Endodermal cell (in vitro differentiated cells): Measurements from ENCODE around the gene RNF113B. TPM values are rescaled to one million over a fixed set of nuclear protein-coding genes. Genes with fewer than 3 reads are reported as not detected.

Experiments
- DNase-seq: peaks from one replicate; pipeline ENCODE4 v3.0.0-alpha.2; 2017
- H3K27ac ChIP-seq: 2 replicates; pipeline ENCODE4 v1.5.1; 2013; ENCODE audit warnings: mild to moderate bottlenecking, low read depth, low read length, moderate library complexity
- H3K27me3 ChIP-seq: 2 replicates; pipeline ENCODE4 v1.6.1; 2013; ENCODE audit warnings: mild to moderate bottlenecking, low read length, moderate library complexity; ENCODE audit not compliant: insufficient read depth, control insufficient read depth, poor library complexity, severe bottlenecking
- H3K36me3 ChIP-seq: 2 replicates; pipeline ENCODE4 v1.7.0; 2013; ENCODE audit warnings: mild to moderate bottlenecking, low read length, moderate library complexity; ENCODE audit not compliant: control insufficient read depth, insufficient read depth
- H3K4me1 ChIP-seq: one replicate; pipeline ENCODE4 v1.7.0; 2013; ENCODE audit warnings: low read length; ENCODE audit not compliant: control insufficient read depth, insufficient read depth
- H3K4me3 ChIP-seq: 2 replicates; pipeline ENCODE4 v1.5.1; 2013; ENCODE audit warnings: mild to moderate bottlenecking, low read length, moderate library complexity
- H3K9ac ChIP-seq: 2 replicates; pipeline ENCODE4 v1.6.1; 2013; ENCODE audit warnings: mild to moderate bottlenecking, low read length, moderate library complexity; ENCODE audit not compliant: poor library complexity, severe bottlenecking; ENCODE audit errors: extremely low read depth
- H3K9me3 ChIP-seq: 2 replicates; pipeline ENCODE4 v1.6.1; 2013; ENCODE audit warnings: mild to moderate bottlenecking, low read length, moderate library complexity; ENCODE audit not compliant: control insufficient read depth
- H3K27ac Mint-ChIP-seq: 2 replicates; pipeline ENCODE4 v1.8.0; 2020; ENCODE audit warnings: mixed read lengths
- H3K27me3 Mint-ChIP-seq: 2 replicates; pipeline ENCODE4 v1.8.0; 2021; ENCODE audit warnings: mild to moderate bottlenecking, mixed read lengths; ENCODE audit not compliant: insufficient read depth
- H3K36me3 Mint-ChIP-seq: 2 replicates; pipeline ENCODE4 v1.8.0; 2020; ENCODE audit warnings: low read depth, mixed read lengths
- H3K4me1 Mint-ChIP-seq: 2 replicates; pipeline ENCODE4 v1.8.0; 2020; ENCODE audit warnings: mixed read lengths
- H3K4me3 Mint-ChIP-seq: 2 replicates; pipeline ENCODE4 v1.8.0; 2020; ENCODE audit warnings: mild to moderate bottlenecking, moderate library complexity, mixed read lengths
- H3K9me3 Mint-ChIP-seq: 2 replicates; pipeline ENCODE4 v1.8.0; 2020; ENCODE audit warnings: mild to moderate bottlenecking, mixed read lengths
- WGBS, 2 experiments: methylation state at CpG; one replicate each; pipeline versions ENCODE4 v1.1.5 to v1.1.7; 2013; ENCODE audit warnings: missing lambda C conversion rate in 2 of 2, mixed read lengths in 1 of 2; ENCODE audit not compliant: insufficient coverage in 1 of 2, insufficient read length in 1 of 2; 5-methylcytosine and 5-hydroxymethylcytosine counted together
- total RNA-seq, 2 donors: library from RNA; stranded (reverse); fragmentation: NEBNext Ultra II Directional in 1 of 2; extraction: Animal tissue kit (Norgen Biotek cat#: 25700) in 1 of 2; gene quantifications; 2 replicates in 1 of 2; 3 replicates in 1 of 2; pipeline ENCODE4 v1.2.1, GENCODE V29; 2021
- TF ChIP-seq, protein P1 (sequence below): fragments of 200-600 bp; sonication (generic); conservative IDR thresholded peaks from 2 replicates; pipeline ENCODE4 v1.5.0; 2021; ENCODE audit warnings: antibody characterized with exemption, mild to moderate bottlenecking

RNF113B gene
- total RNA-seq, 2 donors from 2014 or later = not detected

DNA sequence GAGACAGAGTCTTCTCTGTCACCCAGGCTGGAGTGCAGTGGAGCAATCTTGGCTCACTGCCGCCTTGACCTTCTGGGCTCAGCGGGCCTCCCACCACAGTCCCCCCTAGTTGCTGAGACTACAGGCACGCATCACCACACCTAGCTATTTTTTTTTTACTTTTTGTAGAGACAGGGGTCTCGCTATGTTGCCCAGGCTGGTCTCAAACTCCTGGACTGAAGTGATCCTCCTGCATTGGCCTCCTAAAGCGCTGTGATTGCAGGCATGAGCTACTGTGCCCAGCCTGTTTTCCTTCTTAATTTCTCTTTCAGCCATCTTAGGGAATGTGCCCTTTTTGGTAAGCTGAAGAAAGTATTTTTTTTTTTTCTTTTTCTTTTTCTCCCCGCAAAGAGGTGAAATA lies 42.6 kb upstream of the RNF113B start:
- H3K27ac ChIP-seq = no peak overlapping the region
- TF ChIP-seq, protein P1, sequence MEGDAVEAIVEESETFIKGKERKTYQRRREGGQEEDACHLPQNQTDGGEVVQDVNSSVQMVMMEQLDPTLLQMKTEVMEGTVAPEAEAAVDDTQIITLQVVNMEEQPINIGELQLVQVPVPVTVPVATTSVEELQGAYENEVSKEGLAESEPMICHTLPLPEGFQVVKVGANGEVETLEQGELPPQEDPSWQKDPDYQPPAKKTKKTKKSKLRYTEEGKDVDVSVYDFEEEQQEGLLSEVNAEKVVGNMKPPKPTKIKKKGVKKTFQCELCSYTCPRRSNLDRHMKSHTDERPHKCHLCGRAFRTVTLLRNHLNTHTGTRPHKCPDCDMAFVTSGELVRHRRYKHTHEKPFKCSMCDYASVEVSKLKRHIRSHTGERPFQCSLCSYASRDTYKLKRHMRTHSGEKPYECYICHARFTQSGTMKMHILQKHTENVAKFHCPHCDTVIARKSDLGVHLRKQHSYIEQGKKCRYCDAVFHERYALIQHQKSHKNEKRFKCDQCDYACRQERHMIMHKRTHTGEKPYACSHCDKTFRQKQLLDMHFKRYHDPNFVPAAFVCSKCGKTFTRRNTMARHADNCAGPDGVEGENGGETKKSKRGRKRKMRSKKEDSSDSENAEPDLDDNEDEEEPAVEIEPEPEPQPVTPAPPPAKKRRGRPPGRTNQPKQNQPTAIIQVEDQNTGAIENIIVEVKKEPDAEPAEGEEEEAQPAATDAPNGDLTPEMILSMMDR = no peak
- H3K4me1 ChIP-seq = no peaks in the 10 kb centered on the region
- H3K4me3 ChIP-seq = no peak overlapping the region
- DNase-seq = no peak
- H3K27me3 Mint-ChIP-seq = no peaks in the 10 kb centered on the region
- no peaks in the 10 kb centered on the region for H3K9me3 ChIP-seq
- H3K4me1 Mint-ChIP-seq = peaks cover 28% of the 10 kb centered on the region
- peaks cover 82% of the 10 kb centered on the region for H3K36me3 ChIP-seq
- H3K36me3 Mint-ChIP-seq = peaks cover 48% of the 10 kb centered on the region
- no peaks in the 10 kb centered on the region for H3K9me3 Mint-ChIP-seq
- H3K27ac Mint-ChIP-seq = no peak overlapping the region
- H3K9ac ChIP-seq = no peak overlapping the region
- no peaks in the 10 kb centered on the region for H3K27me3 ChIP-seq
- 94 to 95% methylated on average over 3 to 6 of the region's 6 CpGs for WGBS, 2 experiments
- H3K4me3 Mint-ChIP-seq = no peak overlapping the region

GRCh38 chr13:98217597-98217996 lies 40.5 kb upstream of the RNF113B start:
- 93 to 95% methylated on average over 10 to 12 of the region's 12 CpGs for WGBS, 2 experiments
- no peaks in the 10 kb centered on the region for H3K9me3 ChIP-seq
- Mint-ChIP-seq H3K27ac (peak overlapping the region; percentile 68), H3K4me3 (no peak overlapping the region), H3K9me3 (no peaks in the 10 kb centered on the region), H3K36me3 (peaks cover 59% of the 10 kb centered on the region), H3K4me1 (peaks cover 28% of the 10 kb centered on the region), H3K27me3 (no peaks in the 10 kb centered on the region)
- H3K27me3 ChIP-seq = no peaks in the 10 kb centered on the region
- TF ChIP-seq, protein P1 = no peak
- no peaks in the 10 kb centered on the region for H3K4me1 ChIP-seq
- no peak overlapping the region for H3K9ac ChIP-seq
- no peak for DNase-seq
- no peak overlapping the region for H3K27ac ChIP-seq
- peaks cover 89% of the 10 kb centered on the region for H3K36me3 ChIP-seq
- H3K4me3 ChIP-seq = no peak overlapping the region

DNA sequence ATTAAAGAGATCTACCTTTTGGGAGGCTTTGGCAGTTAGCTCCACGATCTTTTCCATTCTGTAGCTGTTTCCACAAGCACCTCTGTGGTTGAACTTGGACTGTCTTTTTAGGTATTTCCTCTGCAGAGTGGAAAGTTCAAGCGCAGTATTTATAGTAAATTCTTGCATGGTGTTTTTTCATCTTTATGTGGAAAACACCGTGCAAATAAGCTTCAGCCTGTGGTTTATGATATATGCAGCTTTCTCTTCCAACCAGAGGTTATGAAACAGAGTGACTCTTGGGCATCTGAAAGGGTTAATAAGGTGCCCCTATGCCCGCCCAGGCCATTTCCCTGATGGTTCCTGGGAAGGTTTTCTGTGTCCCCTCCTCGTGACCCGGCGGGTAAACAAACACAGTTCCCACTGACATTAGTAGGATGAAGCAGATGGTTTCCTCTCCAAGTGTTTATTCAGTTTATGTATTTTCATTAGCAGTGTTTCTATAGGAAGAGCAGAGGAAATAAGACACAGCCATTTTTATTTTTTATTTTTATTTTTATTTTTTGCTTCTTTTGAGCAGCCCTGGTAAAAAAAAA lies 39.7 kb upstream of the RNF113B start:
- peaks cover 28% of the 10 kb centered on the region for H3K4me1 Mint-ChIP-seq
- 79 to 86% methylated on average over 4 to 7 of the region's 7 CpGs for WGBS, 2 experiments
- no peaks in the 10 kb centered on the region for H3K4me1 ChIP-seq

More for the DNA sequence above, 39.7 kb upstream of the RNF113B start:
- H3K27me3 ChIP-seq = no peaks in the 10 kb centered on the region
- peaks cover 90% of the 10 kb centered on the region for H3K36me3 ChIP-seq
- Mint-ChIP-seq H3K9me3 (no peaks in the 10 kb centered on the region), H3K27me3 (no peaks in the 10 kb centered on the region), H3K4me3 (no peak overlapping the region), H3K36me3 (peaks cover 64% of the 10 kb centered on the region), H3K27ac (peak overlapping the region; percentile 55)
- no peak for DNase-seq
- H3K9me3 ChIP-seq = no peaks in the 10 kb centered on the region
- no peak overlapping the region for H3K9ac ChIP-seq
- H3K4me3 ChIP-seq = no peak overlapping the region
- H3K27ac ChIP-seq = no peak overlapping the region
- TF ChIP-seq, protein P1 = no peak
